Left lung (tissue), 10 donors: Measurements from ENCODE around the gene PTGDS. TPM values are rescaled to one million over a fixed set of nuclear protein-coding genes. Genes with fewer than 3 reads are reported as not detected.

Experiments used
- ATAC-seq: fragments of 200-7000 bp; cut with Tn5 transposase; one replicate; pipeline ENCODE4 v1.9.1; 2020; ENCODE audit warnings: moderate library complexity
- DNase-seq, 4 donors: peaks; one replicate each; pipeline ENCODE4 v3.0.0-alpha.2; 2013 to 2020
- H3K27ac ChIP-seq, 2 donors: fragments of 200-600 bp; sonication (generic) in 1 of 2; one replicate each; pipeline versions ENCODE4 v1.5.0 to v1.8.0; 2020 to 2021
- H3K27me3 ChIP-seq, 2 donors: fragments of 200-600 bp; sonication (generic) in 1 of 2; one replicate each; pipeline versions ENCODE4 v1.5.0 to v1.8.0; 2020 to 2021
- H3K36me3 ChIP-seq, 2 donors: fragments of 200-600 bp; sonication (generic) in 1 of 2; one replicate each; pipeline versions ENCODE4 v1.5.0 to v1.8.0; 2020 to 2021
- H3K4me1 ChIP-seq, 2 donors: fragments of 200-600 bp; one replicate each; pipeline ENCODE4 v1.8.0; 2021
- H3K4me3 ChIP-seq, 2 donors: fragments of 200-600 bp; sonication (generic) in 1 of 2; one replicate each; pipeline versions ENCODE4 v1.5.0 to v1.8.0; 2020 to 2021; ENCODE audit warnings: mild to moderate bottlenecking in 1 of 2
- H3K9me3 ChIP-seq, 2 donors: fragments of 200-600 bp; sonication (generic) in 1 of 2; one replicate each; pipeline versions ENCODE4 v1.5.0 to v1.8.0; 2020 to 2021
- intact Hi-C, 2 donors: fragments of 100-400 bp; cut with DNase I; formaldehyde crosslinking; loops; one replicate each; pipeline versions ENCODE4 v1.11.2 to v1.14.2; 2022
- polyA plus RNA-seq, 6 donors: library from polyadenylated mRNA; unstranded; fragments of 120-200 nt; gene quantifications; one replicate each; pipeline ENCODE4 v1.2.1, GENCODE V29; 2013; ENCODE audit not compliant: insufficient read length in 6 of 6
- total RNA-seq, 2 donors: library from RNA; stranded (reverse); fragmentation: NEBNext Ultra II Directional; extraction: Animal tissue kit (Norgen Biotek cat#: 25700); gene quantifications; one replicate each; pipeline ENCODE4 v1.2.1, GENCODE V29; 2021
- TF ChIP-seq, protein P1 (sequence below), 2 donors: fragments of 200-600 bp; sonication (generic) in 1 of 2; IDR thresholded peaks; one replicate each; pipeline versions ENCODE4 v1.5.0 to v1.8.0; 2021; ENCODE audit warnings: antibody characterized with exemption in 2 of 2
- donor health status: DM: no; HTN: yes; CAD: no.
- donor health status: DM: no; HTN: no; CAD: no.

The PTGDS gene
- total and polyA plus RNA-seq, 8 donors, result 23.7 to 137 (median 37.7) TPM

- Histone ChIP-seq H3K36me3 (no peaks in the 10 kb centered on the region), H3K27ac (no peak within 1 kb of the TSS), H3K9me3 (no peaks in the 10 kb centered on the region), H3K27me3 (no peaks in the 10 kb centered on the region), H3K4me1 (peaks cover 10 to 33% of the 10 kb centered on the region in 2 donors), H3K4me3 (no peak within 1 kb of the TSS)
- ATAC-seq, result no peak
- intact Hi-C loops, result no loop called here
- DNase-seq, result peak in 2 of 4 donors; percentile 71 to 76
- TF ChIP-seq, protein P1, sequence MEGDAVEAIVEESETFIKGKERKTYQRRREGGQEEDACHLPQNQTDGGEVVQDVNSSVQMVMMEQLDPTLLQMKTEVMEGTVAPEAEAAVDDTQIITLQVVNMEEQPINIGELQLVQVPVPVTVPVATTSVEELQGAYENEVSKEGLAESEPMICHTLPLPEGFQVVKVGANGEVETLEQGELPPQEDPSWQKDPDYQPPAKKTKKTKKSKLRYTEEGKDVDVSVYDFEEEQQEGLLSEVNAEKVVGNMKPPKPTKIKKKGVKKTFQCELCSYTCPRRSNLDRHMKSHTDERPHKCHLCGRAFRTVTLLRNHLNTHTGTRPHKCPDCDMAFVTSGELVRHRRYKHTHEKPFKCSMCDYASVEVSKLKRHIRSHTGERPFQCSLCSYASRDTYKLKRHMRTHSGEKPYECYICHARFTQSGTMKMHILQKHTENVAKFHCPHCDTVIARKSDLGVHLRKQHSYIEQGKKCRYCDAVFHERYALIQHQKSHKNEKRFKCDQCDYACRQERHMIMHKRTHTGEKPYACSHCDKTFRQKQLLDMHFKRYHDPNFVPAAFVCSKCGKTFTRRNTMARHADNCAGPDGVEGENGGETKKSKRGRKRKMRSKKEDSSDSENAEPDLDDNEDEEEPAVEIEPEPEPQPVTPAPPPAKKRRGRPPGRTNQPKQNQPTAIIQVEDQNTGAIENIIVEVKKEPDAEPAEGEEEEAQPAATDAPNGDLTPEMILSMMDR (IDR thresholded peaks at IDR 0.05), result no peak
Observed at GRCh38 chr9:136951541-136952320, 25.6 kb upstream of the PTGDS start, which contains the start of gene LCN12. LCN12 (plus strand) TSS chr9:136952273; CDS start chr9:136952328, 55 bp downstream.

- intact Hi-C loops, result no loop called here
- TF ChIP-seq, protein P1 (IDR thresholded peaks at IDR 0.05), result no peak
Observed at GRCh38 chr9:136952321-136952850, 24.9 kb upstream of the PTGDS start.

DNA sequence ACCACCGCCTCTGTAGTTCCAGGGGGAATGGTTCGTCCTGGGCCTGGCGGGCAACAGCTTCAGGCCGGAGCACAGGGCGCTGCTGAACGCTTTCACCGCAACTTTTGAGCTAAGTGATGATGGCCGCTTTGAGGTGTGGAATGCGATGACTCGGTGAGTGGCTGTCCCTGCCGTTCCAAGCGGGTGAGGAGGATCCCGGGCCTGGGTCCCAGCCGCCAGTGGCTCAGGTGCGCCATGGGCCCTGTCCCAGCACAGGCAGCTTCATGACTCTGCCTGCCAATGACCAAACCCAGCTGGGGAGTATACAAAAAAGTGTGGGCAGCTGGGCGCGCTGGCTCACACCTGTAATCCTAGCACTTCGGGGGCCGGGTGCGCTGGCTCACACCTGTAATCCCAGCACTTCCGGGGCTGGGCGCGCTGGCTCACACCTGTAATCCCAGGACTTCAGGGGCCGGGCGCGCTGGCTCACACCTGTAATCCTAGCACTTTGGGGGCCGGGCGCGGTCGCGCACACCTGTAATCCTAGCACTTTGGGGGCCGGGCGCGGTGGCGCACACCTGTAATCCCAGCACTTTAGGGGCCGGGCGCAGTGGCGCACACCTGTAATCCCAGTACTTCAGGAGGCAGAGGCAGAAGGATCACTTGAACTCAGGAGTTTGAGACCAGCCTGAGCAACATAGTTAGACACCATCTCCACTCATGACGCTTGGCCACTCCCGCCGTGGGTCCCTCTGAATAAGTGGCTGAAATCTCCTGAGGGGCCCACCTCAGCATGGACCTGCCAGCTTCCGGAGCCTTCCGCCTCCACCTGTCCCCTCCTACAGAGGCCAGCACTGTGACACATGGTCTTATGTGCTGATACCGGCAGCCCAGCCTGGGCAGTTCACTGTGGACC lies 24.2 kb upstream of the PTGDS start:
- Histone ChIP-seq H3K27ac (no peak overlapping the region), H3K27me3 (no peaks in the 10 kb centered on the region), H3K9me3 (no peaks in the 10 kb centered on the region), H3K4me3 (no peak overlapping the region), H3K36me3 (no peaks in the 10 kb centered on the region), H3K4me1 (peaks cover 9 to 26% of the 10 kb centered on the region in 2 donors)
- intact Hi-C loops, result no loop called here
- TF ChIP-seq, protein P1 (IDR thresholded peaks at IDR 0.05), result no peak
- ATAC-seq (no peak), DNase-seq (peak in 1 of 4 donors; percentile 64)

More at GRCh38 chr9:136952321-136952850, 24.9 kb upstream of the PTGDS start:
- H3K4me1 ChIP-seq, result peaks cover 10 to 33% of the 10 kb centered on the region in 2 donors
- no peak overlapping the region for H3K27ac ChIP-seq
- DNase-seq (peak in 2 of 4 donors; percentile 35 to 67), ATAC-seq (no peak)
- no peaks in the 10 kb centered on the region for H3K27me3 ChIP-seq
- H3K4me3 ChIP-seq, result no peak overlapping the region
- H3K9me3 ChIP-seq, result no peaks in the 10 kb centered on the region
- H3K36me3 ChIP-seq, result no peaks in the 10 kb centered on the region

- intact Hi-C loops, result no loop called here
- Histone ChIP-seq H3K4me3 (no peak overlapping the region), H3K27me3 (no peaks in the 10 kb centered on the region), H3K27ac (no peak overlapping the region), H3K36me3 (no peaks in the 10 kb centered on the region), H3K4me1 (peaks cover 7 to 19% of the 10 kb centered on the region in 2 donors), H3K9me3 (no peaks in the 10 kb centered on the region)
- TF ChIP-seq, protein P1 (IDR thresholded peaks at IDR 0.05), result no peak
- ATAC-seq (no peak), DNase-seq (peak in 1 of 4 donors; percentile 73)
Observed at GRCh38 chr9:136953771-136954269, 23.5 kb upstream of the PTGDS start.
